ENCODE data around the gene RPS6KB2.
"Not testable (repeated sequence)": the region's sequence is repeated elsewhere in the genome, so short reads cannot be mapped to it uniquely, and the experiment has no call there.

The RPS6KB2 gene

DNA sequence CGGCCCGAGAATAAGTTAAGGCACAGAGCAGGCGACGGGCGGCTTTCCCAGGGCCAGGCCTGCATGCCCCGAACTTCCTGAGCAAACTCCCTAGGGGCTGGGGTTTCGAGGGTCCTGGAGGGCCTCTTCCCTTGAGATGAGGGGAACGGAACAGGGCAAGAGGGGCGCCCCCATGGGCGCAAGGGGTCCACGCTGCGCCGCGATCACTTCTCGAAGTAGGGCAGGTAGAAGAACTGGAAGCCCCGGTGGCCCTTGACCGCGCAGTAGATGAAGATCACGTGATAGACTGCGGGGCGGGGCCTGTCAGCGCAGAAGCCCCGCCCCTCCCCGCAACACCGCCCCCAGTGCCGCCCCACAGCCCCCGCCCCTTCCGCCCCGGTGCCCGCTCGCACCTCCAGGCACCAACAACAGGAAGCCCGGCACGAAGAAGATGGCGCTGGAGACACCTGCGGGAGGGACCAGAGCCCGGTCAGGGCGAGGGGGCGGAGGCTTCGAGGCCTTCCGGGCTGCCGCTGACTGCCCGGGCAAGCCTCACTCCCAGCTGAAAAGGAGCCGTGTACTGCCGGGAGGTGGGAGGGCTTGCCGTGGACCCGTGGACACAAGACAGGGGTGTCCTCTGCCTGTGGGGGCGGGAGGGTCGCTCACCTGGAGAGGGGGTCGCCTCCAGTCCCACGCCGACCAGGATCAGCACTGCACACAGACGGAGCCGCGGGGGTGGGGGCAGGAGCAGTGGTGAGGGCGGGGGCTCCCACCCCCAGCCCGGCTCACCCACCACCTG lies 36.3 kb downstream of the RPS6KB2 start:
- Mint-ChIP-seq H3K4me3 (peak overlapping the region; percentile 88), H3K27me3 (ENCODE audit: low read depth) (peaks cover 2% of the 10 kb centered on the region), H3K27ac (peak overlapping the region; percentile 89), H3K9me3 (no peaks in the 10 kb centered on the region), H3K36me3 (ENCODE audit: low read depth) (peaks cover 4% of the 10 kb centered on the region), H3K4me1 (ENCODE audit: low read depth) (peaks cover 34% of the 10 kb centered on the region)
- DNase-seq (ENCODE audit: low spot score) = peak; percentile 89

DNA sequence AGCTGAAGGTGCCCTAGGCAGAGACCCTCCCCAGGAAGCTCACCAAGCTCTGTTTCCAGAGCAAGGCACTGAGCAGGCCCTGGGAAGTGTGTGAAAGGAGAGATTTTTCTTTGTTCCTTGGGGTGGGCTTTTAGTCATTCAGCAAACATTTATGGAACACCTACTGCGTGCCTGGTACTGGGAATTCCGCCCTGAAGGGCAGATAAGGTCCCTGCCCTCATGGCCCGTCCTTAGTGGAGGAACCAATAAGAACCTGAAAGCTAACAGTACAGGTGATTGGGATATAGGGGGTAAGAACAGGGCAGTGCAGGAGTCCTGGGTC lies 36.9 kb downstream of the RPS6KB2 start:
- H3K36me3 Mint-ChIP-seq (ENCODE audit: low read depth) = peaks cover 4% of the 10 kb centered on the region
- peaks cover 2% of the 10 kb centered on the region for H3K27me3 Mint-ChIP-seq (ENCODE audit: low read depth)
- H3K27ac Mint-ChIP-seq = peak overlapping the region; percentile 89
- peak overlapping the region; percentile 88 for H3K4me3 Mint-ChIP-seq
- H3K4me1 Mint-ChIP-seq (ENCODE audit: low read depth) = peaks cover 31% of the 10 kb centered on the region
- H3K9me3 Mint-ChIP-seq = no peaks in the 10 kb centered on the region
- DNase-seq (ENCODE audit: low spot score) = no peak

DNA sequence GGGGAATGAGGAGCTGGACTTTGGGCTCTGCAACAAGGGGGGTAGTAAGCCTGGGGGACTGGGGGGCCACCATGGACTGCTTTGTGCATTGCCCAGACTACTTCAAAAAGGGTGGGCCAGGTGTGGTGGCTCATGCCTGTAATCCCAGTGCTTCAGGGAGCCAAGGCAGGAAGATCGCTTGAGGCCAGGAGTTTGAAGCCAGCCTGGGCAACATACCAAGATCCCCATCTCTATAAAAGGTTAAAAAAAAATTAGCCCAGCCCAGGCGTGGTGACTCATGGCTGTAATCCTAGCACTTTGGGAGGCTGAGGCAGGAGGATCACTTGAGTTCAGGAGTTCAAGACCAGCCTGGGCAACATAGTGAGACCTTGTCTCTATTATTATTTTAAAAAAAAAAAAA lies 37.2 kb downstream of the RPS6KB2 start:
- Mint-ChIP-seq H3K4me3 (peak overlapping the region; percentile 88), H3K4me1 (ENCODE audit: low read depth) (peaks cover 31% of the 10 kb centered on the region), H3K27ac (peak overlapping the region; percentile 89)
- DNase-seq (ENCODE audit: low spot score); H3K27me3 Mint-ChIP-seq (ENCODE audit: low read depth); H3K36me3 Mint-ChIP-seq (ENCODE audit: low read depth); H3K9me3 Mint-ChIP-seq: not testable (repeated sequence)

DNA sequence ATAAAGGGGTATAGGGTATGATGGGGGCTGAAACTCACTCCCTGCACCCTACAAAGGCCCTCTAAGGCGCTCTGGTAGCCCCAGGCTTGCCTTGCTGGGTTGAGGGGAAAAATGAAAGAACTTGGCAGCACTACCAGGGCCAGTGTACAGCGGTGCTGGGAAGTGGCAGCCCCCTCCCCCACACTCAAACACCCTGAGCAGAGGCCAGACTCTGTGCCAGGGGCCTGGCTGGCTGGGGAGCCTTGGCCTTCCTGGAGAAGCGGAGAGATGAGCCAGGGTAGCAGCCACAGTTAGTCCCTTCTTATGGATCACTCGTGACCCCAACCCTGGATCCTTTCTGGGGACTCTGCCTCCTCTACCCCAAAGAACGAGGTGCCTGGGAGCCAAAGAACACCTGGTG lies 38.1 kb downstream of the RPS6KB2 start:
- H3K27ac Mint-ChIP-seq = peak overlapping the region; percentile 49
- no peaks in the 10 kb centered on the region for H3K9me3 Mint-ChIP-seq
- no peak for DNase-seq (ENCODE audit: low spot score)
- H3K27me3 Mint-ChIP-seq (ENCODE audit: low read depth) = no peaks in the 10 kb centered on the region
- H3K4me1 Mint-ChIP-seq (ENCODE audit: low read depth) = peaks cover 31% of the 10 kb centered on the region
- peak overlapping the region; percentile 46 for H3K4me3 Mint-ChIP-seq
- peaks cover 4% of the 10 kb centered on the region for H3K36me3 Mint-ChIP-seq (ENCODE audit: low read depth)

DNA sequence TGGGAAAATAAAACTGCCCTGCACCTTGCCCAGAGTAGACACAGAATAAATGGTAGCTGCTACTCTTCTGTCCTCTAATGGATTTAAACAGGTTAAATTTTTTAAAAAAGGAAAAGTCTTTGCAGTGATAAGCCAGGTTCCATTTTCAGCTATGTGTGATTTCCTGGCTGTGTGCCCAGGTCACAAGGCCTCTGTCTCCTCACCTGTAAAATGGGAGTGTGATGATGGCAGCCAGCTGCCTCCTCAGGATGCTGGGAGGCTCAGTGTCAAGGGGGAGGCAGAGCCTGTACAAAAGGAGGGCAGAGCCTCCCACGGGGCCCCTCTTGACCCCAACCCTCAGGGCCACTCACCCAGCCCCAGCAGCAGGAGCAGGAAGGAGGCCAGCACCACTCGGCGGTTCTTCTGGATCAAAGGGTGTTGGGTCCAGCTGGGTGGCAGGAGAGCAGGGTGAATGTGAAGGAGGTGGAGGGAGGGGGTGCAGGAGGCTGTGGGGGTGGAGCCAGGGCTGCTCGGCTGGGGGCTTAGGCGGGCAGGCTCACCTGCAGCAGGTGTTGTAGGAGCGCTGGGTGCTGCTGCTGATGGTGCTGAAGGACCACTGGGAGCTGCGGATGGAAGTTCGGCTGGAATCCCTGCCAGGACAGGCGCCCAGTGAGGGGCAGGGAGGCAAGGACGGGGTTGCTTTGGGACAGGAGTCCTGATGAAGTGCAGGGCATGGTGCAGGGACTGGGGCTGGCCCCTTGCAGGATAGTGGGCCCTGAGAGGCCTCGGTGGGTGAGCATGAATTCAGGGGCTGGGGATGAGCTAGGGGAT lies 38.9 kb downstream of the RPS6KB2 start:
- Mint-ChIP-seq H3K27ac (peak overlapping the region; percentile 49), H3K9me3 (no peaks in the 10 kb centered on the region)

DNA sequence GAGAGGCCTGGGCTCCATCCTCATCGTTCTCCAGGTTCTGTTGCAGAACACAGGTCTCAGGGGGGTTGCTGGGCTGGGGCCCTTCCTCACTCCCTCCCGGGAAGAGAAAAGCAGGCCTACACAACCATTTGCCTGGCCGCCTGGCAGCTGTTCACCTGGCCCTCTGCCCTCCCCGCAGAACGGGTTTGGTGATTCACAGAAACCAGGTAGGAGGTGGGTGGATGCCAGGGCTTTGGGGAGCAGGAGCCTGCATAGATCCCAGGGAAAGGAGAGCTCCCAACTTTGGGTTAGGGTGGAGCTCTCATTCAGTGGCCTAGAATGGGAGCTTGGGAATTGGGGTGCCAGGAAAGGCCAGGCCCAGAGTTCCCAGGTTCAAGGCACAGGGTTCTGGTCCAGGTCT lies 39.8 kb downstream of the RPS6KB2 start:
- no peak for DNase-seq (ENCODE audit: low spot score)
- no peaks in the 10 kb centered on the region for H3K27me3 Mint-ChIP-seq (ENCODE audit: low read depth)
- peaks cover 4% of the 10 kb centered on the region for H3K36me3 Mint-ChIP-seq (ENCODE audit: low read depth)
- H3K27ac Mint-ChIP-seq = peak overlapping the region; percentile 78
- H3K4me3 Mint-ChIP-seq = peak overlapping the region; percentile 89
- peaks cover 31% of the 10 kb centered on the region for H3K4me1 Mint-ChIP-seq (ENCODE audit: low read depth)
- no peaks in the 10 kb centered on the region for H3K9me3 Mint-ChIP-seq

More for the DNA sequence above, 38.9 kb downstream of the RPS6KB2 start:
- H3K4me3 Mint-ChIP-seq = peak overlapping the region; percentile 89
- no peaks in the 10 kb centered on the region for H3K27me3 Mint-ChIP-seq (ENCODE audit: low read depth)
- peaks cover 31% of the 10 kb centered on the region for H3K4me1 Mint-ChIP-seq (ENCODE audit: low read depth)
- peaks cover 4% of the 10 kb centered on the region for H3K36me3 Mint-ChIP-seq (ENCODE audit: low read depth)
- DNase-seq (ENCODE audit: low spot score) = no peak

DNA sequence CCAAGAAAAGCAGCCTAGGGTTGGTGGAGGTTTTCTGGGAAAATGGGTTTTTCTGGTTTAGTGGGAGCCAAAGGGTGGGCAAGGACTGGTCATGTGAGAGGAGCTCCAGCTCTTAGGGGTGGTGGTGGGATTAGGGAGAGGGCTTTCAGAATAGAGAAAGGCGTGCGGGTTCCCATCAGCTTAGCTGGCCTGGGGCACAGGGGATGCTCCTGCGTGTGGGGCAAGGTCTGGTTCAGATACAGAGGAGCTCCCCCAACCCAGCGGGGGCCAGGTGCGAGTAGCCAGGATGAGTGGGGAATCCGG lies 40.1 kb downstream of the RPS6KB2 start:
- no peaks in the 10 kb centered on the region for H3K27me3 Mint-ChIP-seq (ENCODE audit: low read depth)
- peaks cover 4% of the 10 kb centered on the region for H3K36me3 Mint-ChIP-seq (ENCODE audit: low read depth)
- no peak for DNase-seq (ENCODE audit: low spot score)
- peaks cover 31% of the 10 kb centered on the region for H3K4me1 Mint-ChIP-seq (ENCODE audit: low read depth)
- H3K9me3 Mint-ChIP-seq = no peaks in the 10 kb centered on the region
- H3K27ac Mint-ChIP-seq = peak overlapping the region; percentile 78
- peak overlapping the region; percentile 89 for H3K4me3 Mint-ChIP-seq

DNA sequence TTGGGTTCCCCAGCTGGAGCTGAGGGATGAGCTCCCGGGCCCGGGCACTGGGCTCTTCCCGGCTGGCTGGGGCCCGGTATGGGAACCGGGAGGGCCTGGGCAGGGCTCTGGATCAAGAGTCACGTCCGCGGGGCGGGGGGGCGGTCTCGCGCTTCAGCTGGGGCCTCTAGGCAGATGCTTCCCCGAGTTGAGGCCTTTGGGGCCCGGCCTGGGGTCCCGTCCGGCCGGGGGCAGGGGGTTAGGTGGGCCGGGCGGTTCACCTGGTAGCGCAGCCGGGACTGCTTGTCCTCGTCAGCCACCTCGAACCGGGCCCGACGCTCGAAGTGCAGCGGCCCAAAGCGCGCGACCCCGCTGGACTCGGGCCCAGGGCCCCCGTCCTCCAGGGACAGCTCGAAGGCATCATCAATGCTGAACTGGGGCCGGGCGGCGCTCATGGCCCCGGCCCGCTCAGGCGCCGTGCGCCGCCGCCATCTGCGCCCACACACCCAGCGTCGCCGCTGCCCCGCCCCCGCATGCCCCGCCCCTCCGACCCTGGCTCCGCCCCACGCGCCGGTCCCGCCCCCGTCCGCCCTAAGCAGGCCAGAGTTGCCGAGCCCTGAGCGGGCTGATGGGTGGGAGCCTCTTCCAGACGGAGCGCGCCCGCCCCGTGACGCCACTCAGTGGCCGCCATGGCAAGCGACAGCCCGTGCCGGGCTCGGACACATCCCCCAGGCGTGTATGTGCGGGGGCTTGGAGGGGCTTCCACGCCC lies 40.6 kb downstream of the RPS6KB2 start, which contains the start of gene TMEM134:
TMEM134 (minus strand) TSS at position 493 of the 749 bp plus-strand sequence; CDS start at position 434, 59 bp downstream.
- Mint-ChIP-seq H3K27ac (peak within 1 kb of the TSS; percentile 78), H3K27me3 (ENCODE audit: low read depth) (no peaks in the 10 kb centered on the region), H3K4me3 (peak within 1 kb of the TSS; percentile 89), H3K4me1 (ENCODE audit: low read depth) (peaks cover 31% of the 10 kb centered on the region), H3K9me3 (no peaks in the 10 kb centered on the region), H3K36me3 (ENCODE audit: low read depth) (peaks cover 4% of the 10 kb centered on the region)
- peak; percentile 91 for DNase-seq (ENCODE audit: low spot score)

DNA sequence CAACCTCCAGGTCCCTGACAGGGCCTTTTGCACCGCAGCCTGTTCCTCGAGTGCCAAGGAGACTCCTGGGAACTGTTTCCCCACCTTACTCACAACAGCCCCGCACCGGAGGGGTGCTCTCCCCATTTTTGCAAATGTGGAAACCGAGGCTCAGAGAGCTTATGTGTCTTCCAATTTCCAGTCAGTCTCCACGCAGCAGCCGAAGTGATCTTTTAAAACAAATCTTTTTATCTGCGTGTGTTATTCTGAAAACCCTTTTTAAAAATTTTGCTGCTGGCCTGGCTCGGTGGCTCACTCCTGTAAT lies 41.2 kb downstream of the RPS6KB2 start:
- Mint-ChIP-seq H3K9me3 (no peaks in the 10 kb centered on the region), H3K27ac (peak overlapping the region; percentile 67), H3K27me3 (ENCODE audit: low read depth) (no peaks in the 10 kb centered on the region), H3K36me3 (ENCODE audit: low read depth) (peaks cover 4% of the 10 kb centered on the region), H3K4me1 (ENCODE audit: low read depth) (peaks cover 26% of the 10 kb centered on the region), H3K4me3 (peak overlapping the region; percentile 79)
- no peak for DNase-seq (ENCODE audit: low spot score)

DNA sequence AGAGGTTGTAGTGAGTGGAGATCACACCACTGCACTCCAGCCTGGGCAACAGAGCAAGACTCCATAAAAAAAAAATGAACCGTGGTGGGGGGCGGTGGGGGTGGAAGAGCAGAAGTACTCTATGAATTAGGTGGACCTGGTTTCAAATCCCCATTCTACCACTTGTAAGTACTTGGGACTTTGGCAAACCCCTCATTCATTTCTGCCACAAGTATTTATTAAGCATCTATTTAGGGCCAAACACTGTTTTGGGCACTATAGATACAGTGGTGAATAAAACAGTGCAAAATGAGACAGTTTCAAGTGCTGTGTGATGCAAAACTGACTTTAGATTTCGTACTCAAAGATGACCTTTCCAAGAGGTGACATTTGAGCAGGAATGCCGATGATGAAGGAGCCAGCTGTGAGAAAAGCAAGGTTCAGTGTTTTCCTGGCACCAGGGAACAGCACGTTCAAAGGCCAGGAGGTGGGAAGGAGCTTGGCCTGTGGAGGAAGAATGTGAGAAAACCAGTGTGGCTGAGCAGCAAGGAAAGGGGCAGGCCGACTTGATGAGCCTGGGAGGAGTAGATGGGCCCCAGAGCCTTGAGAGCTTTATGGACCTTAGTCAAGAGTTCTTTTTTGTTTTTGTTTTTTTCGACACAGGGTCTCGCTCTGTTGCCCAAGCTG lies 42.2 kb downstream of the RPS6KB2 start:
- DNase-seq (ENCODE audit: low spot score) = no peak
- Mint-ChIP-seq H3K4me1 (ENCODE audit: low read depth) (peaks cover 18% of the 10 kb centered on the region), H3K9me3 (no peaks in the 10 kb centered on the region), H3K27ac (no peak overlapping the region), H3K27me3 (ENCODE audit: low read depth) (no peaks in the 10 kb centered on the region), H3K4me3 (no peak overlapping the region), H3K36me3 (ENCODE audit: low read depth) (peaks cover under 1% of the 10 kb centered on the region)

DNA sequence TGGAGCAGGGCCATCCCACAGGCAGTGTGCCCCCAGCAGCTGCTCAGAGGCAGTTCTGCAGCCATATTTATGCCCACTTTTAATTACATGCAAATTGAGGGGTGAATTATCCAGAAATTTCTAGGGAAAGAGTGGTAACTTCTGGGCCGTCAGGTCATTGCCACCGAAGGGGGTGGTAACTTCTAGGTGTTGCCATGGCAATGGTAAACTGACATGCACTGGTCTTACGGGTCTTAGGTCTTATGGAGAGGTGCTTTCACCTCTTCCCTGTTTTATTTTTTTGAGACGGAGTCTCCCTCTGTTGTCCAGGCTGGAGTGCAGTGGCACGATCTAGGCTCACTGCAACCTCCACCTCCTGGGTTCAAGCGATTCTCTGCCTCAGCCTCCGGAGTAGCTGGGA lies 44.6 kb downstream of the RPS6KB2 start:
- Mint-ChIP-seq H3K27ac (no peak overlapping the region), H3K27me3 (ENCODE audit: low read depth) (peaks cover 5% of the 10 kb centered on the region), H3K4me1 (ENCODE audit: low read depth) (peaks cover 5% of the 10 kb centered on the region), H3K9me3 (no peaks in the 10 kb centered on the region), H3K4me3 (no peak overlapping the region), H3K36me3 (ENCODE audit: low read depth) (no peaks in the 10 kb centered on the region)
- no peak for DNase-seq (ENCODE audit: low spot score)

DNA sequence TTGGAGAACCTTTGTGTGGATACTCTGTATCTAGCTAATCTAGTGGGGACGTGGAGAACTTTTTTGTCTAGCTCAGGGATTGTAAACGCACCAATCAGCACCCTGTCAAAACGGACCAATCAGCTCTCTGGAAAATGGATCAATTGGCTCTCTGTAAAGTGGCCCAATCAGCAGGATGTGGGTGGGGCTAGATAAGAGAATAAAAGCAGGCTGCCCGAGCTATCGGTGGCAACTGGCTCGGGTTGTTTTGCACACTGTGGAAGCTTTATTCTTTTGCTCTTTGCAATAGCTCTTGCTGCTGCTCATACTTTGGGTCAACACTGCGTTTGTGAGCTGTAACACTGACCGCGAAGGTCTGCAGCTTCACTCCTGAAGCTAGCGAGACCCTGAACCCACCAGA lies 48.4 kb downstream of the RPS6KB2 start:
- not testable (repeated sequence) for H3K4me3 Mint-ChIP-seq; H3K4me1 Mint-ChIP-seq (ENCODE audit: low read depth); H3K9me3 Mint-ChIP-seq; H3K36me3 Mint-ChIP-seq (ENCODE audit: low read depth); DNase-seq (ENCODE audit: low spot score); H3K27ac Mint-ChIP-seq
- H3K27me3 Mint-ChIP-seq (ENCODE audit: low read depth) = peaks cover 11% of the 10 kb centered on the region

DNA sequence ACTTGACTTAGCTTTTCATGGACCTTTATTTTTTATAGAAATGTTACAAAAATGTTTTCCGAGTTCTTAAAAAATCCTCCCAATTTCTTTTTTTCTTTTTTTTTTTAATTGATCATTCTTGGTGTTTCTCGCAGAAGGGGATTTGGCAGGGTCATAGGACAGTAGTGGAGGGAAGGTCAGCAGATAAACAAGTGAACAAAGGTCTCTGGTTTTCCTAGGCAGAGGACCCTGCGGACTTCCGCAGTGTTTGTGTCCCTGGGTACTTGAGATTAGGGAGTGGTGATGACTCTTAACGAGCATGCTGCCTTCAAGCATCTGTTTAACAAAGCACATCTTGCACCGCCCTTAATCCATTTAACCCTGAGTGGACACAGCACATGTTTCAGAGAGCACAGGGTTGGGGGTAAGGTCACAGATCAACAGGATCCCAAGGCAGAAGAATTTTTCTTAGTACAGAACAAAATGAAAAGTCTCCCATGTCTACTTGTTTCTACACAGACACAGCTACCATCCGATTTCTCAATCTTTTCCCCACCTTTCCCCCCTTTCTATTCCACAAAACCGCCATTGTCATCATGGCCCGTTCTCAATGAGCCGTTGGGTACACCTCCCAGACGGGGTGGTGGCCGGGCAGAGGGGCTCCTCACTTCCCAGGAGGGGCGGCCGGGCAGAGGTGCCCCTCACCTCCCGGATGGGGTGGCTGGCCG lies 49.2 kb downstream of the RPS6KB2 start:
- not testable (repeated sequence) for H3K4me3 Mint-ChIP-seq; H3K27ac Mint-ChIP-seq; H3K4me1 Mint-ChIP-seq (ENCODE audit: low read depth); DNase-seq (ENCODE audit: low spot score); H3K36me3 Mint-ChIP-seq (ENCODE audit: low read depth); H3K9me3 Mint-ChIP-seq
- H3K27me3 Mint-ChIP-seq (ENCODE audit: low read depth) = peaks cover 11% of the 10 kb centered on the region

Measured in T-helper 2 cell treated with Interferon-gamma antibody and Interleukin-4, amounts not matched to agents 5 μg/mL and 100 μg/mL, for 36 hours (primary cell).